Parathyroid adenoma (tissue), 2 donors: ENCODE measurements around the gene TRERF1.
"Not testable (repeated sequence)": the region's sequence is repeated elsewhere in the genome, so short reads cannot be mapped to it uniquely, and the experiment has no call there.

ENCODE experiments used
- H2AFZ ChIP-seq: fragments of 300-600 bp; sonication (generic); one replicate; pipeline ENCODE4 v1.7.0; 2017; ENCODE audit warnings: antibody characterized with exemption, mild to moderate bottlenecking
- H3K27ac ChIP-seq: fragments of 300-600 bp; sonication (generic); one replicate; pipeline ENCODE4 v1.7.0; 2017
- H3K27me3 ChIP-seq: fragments of 300-600 bp; sonication (generic); one replicate; pipeline ENCODE4 v1.7.0; 2017; ENCODE audit warnings: low read length; ENCODE audit not compliant: control insufficient read depth, insufficient read depth
- H3K36me3 ChIP-seq: fragments of 300-600 bp; sonication (generic); one replicate; pipeline ENCODE4 v1.7.0; 2017; ENCODE audit warnings: low read length; ENCODE audit not compliant: control insufficient read depth, insufficient read depth
- H3K4me1 ChIP-seq: fragments of 300-600 bp; sonication (generic); one replicate; pipeline ENCODE4 v1.7.0; 2017; ENCODE audit warnings: control low read depth
- H3K4me2 ChIP-seq: fragments of 300-600 bp; sonication (generic); one replicate; pipeline ENCODE4 v1.7.0; 2017; ENCODE audit warnings: low read length
- H3K4me3 ChIP-seq: fragments of 300-600 bp; sonication (generic); one replicate; pipeline ENCODE4 v1.7.0; 2017; ENCODE audit warnings: low read depth, low read length
- H3K79me2 ChIP-seq: fragments of 300-600 bp; sonication (generic); one replicate; pipeline ENCODE4 v1.7.0; 2017; ENCODE audit warnings: control low read depth
- H3K9ac ChIP-seq: fragments of 300-600 bp; sonication (generic); one replicate; pipeline ENCODE4 v1.7.0; 2017; ENCODE audit warnings: mild to moderate bottlenecking
- H3K9me3 ChIP-seq: fragments of 300-600 bp; sonication (generic); one replicate; pipeline ENCODE4 v1.7.0; 2017; ENCODE audit warnings: low read length; ENCODE audit not compliant: control insufficient read depth
- CTCF ChIP-seq: fragments of 300-600 bp; sonication (generic); IDR thresholded peaks from one replicate; pipeline ENCODE4 v1.7.0; 2017; ENCODE audit warnings: antibody characterized with exemption, mild to moderate bottlenecking
- donor health status: primary hyperparathyroidism.

Gene TRERF1

GRCh38 chr6:42446996-42447395 is 4.7 kb downstream of the TRERF1 start:
- H3K79me2 ChIP-seq = peaks cover 21% of the 10 kb centered on the region
- H3K36me3 ChIP-seq = no peaks in the 10 kb centered on the region
- H3K4me3 ChIP-seq = no peak overlapping the region
- no peaks in the 10 kb centered on the region for H3K27me3 ChIP-seq
- H3K9me3 ChIP-seq = no peaks in the 10 kb centered on the region
- H3K9ac ChIP-seq = no peak overlapping the region
- TF ChIP-seq CTCF = no peak
- H3K4me2 ChIP-seq = no peak overlapping the region
- H3K27ac ChIP-seq = no peak overlapping the region
- no peak overlapping the region for H2AFZ ChIP-seq
- peaks cover 26% of the 10 kb centered on the region for H3K4me1 ChIP-seq

- no peak overlapping the region for H2AFZ ChIP-seq
- H3K4me1 ChIP-seq = peaks cover 31% of the 10 kb centered on the region
- no peaks in the 10 kb centered on the region for H3K36me3 ChIP-seq
Measured at GRCh38 chr6:42446370-42446769, 5.4 kb downstream of the TRERF1 start.

GRCh38 chr6:42445955-42446354 is 5.8 kb downstream of the TRERF1 start:
- not testable (repeated sequence) for H2AFZ ChIP-seq, H3K27ac ChIP-seq, H3K4me3 ChIP-seq, H3K4me2 ChIP-seq, H3K9me3 ChIP-seq, H3K27me3 ChIP-seq, H3K36me3 ChIP-seq, H3K9ac ChIP-seq
- peaks cover 35% of the 10 kb centered on the region for H3K4me1 ChIP-seq
- H3K79me2 ChIP-seq = peaks cover 21% of the 10 kb centered on the region

More at GRCh38 chr6:42446370-42446769, 5.4 kb downstream of the TRERF1 start:
- H3K4me3 ChIP-seq = no peak overlapping the region
- H3K79me2 ChIP-seq = peaks cover 21% of the 10 kb centered on the region
- H3K4me2 ChIP-seq = no peak overlapping the region
- H3K27me3 ChIP-seq = no peaks in the 10 kb centered on the region
- no peak overlapping the region for H3K9ac ChIP-seq
- no peak overlapping the region for H3K27ac ChIP-seq
- no peaks in the 10 kb centered on the region for H3K9me3 ChIP-seq
- no peak for TF ChIP-seq CTCF

- peak overlapping the region; percentile 66 for H2AFZ ChIP-seq
- no peaks in the 10 kb centered on the region for H3K9me3 ChIP-seq
- TF ChIP-seq CTCF = no peak
- H3K27me3 ChIP-seq = no peaks in the 10 kb centered on the region
- peak overlapping the region; percentile 25 for H3K27ac ChIP-seq
- peaks cover 17% of the 10 kb centered on the region for H3K79me2 ChIP-seq
- peaks cover 29% of the 10 kb centered on the region for H3K4me1 ChIP-seq
- no peak overlapping the region for H3K4me3 ChIP-seq
- no peak overlapping the region for H3K9ac ChIP-seq
- H3K4me2 ChIP-seq = no peak overlapping the region
- H3K36me3 ChIP-seq = no peaks in the 10 kb centered on the region
Measured at GRCh38 chr6:42443312-42444060, 8.2 kb downstream of the TRERF1 start.

GRCh38 chr6:42441697-42442081 is 10.0 kb downstream of the TRERF1 start:
- TF ChIP-seq CTCF = no peak
- Histone ChIP-seq H3K9me3 (no peaks in the 10 kb centered on the region), H3K9ac (no peak overlapping the region)

More at GRCh38 chr6:42441697-42442081, 10.0 kb downstream of the TRERF1 start:
- peak overlapping the region; percentile 36 for H3K4me2 ChIP-seq
- peaks cover 29% of the 10 kb centered on the region for H3K4me1 ChIP-seq
- H3K36me3 ChIP-seq = no peaks in the 10 kb centered on the region
- peak overlapping the region; percentile 58 for H3K27ac ChIP-seq
- H3K79me2 ChIP-seq = peaks cover 19% of the 10 kb centered on the region
- peak overlapping the region; percentile 63 for H2AFZ ChIP-seq
- no peak overlapping the region for H3K4me3 ChIP-seq
- no peaks in the 10 kb centered on the region for H3K27me3 ChIP-seq
